Vein endothelial cell (primary cell): Measurements from ENCODE around the gene RCC1. TPM values are rescaled to one million over a fixed set of nuclear protein-coding genes. Genes with fewer than 3 reads are reported as not detected.

ENCODE experiments used
- small RNA-seq: library from RNA; depleted of rRNA; stranded (forward); fragments of <200 nt; gene quantifications from one replicate; pipeline ENCODE3, GENCODE V24; 2012
- total RNA-seq: library from RNA; depleted of rRNA; stranded (reverse); fragments of >200 nt; gene quantifications from 2 replicates; pipeline ENCODE4 v1.2.3, GENCODE V29; 2012

RCC1 gene
- 53.2 and 68.5 TPM in 2 replicates for total RNA-seq

DNA sequence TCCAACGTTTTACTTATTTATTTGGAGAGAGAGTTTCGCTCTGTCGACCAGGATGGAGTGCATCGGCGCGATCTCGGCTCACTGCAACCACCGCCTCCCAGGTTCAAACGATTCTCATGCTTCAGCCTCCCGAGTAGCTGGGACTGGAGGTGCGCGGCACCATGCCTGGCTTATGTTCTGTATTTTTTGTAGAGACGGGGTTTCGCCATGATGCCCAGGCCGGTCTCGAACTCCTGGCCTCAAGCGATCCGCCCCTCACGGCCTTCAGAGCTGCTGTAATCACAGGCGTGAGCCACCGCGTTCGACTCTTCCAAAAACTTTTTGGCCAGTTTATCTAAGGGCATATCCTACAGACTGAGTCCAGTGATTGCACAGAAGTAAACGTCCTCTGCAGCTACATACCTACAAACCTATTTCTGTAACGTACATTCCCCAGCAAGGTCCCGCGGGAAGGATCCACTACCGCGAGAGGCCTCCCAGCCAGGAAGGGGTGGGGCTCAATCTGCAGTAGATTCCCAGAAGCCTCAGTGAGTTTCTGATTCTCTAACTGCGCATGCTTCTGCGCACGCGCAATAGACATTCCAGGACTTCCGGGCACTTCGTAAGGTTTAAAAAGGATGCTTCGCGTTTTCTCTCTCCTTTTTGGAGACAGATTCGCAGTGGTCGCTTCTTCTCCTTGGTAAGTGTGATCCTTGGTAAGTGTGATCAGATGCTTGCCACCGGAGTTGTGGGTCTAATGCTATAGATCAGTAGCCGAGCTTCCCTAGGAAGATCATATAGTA lies at the start of gene RCC1:
TSS of gene RCC1 (plus strand) at position 638 of the 782 bp plus-strand sequence. CDS start 23,824 bp downstream, outside the sequence.

DNA sequence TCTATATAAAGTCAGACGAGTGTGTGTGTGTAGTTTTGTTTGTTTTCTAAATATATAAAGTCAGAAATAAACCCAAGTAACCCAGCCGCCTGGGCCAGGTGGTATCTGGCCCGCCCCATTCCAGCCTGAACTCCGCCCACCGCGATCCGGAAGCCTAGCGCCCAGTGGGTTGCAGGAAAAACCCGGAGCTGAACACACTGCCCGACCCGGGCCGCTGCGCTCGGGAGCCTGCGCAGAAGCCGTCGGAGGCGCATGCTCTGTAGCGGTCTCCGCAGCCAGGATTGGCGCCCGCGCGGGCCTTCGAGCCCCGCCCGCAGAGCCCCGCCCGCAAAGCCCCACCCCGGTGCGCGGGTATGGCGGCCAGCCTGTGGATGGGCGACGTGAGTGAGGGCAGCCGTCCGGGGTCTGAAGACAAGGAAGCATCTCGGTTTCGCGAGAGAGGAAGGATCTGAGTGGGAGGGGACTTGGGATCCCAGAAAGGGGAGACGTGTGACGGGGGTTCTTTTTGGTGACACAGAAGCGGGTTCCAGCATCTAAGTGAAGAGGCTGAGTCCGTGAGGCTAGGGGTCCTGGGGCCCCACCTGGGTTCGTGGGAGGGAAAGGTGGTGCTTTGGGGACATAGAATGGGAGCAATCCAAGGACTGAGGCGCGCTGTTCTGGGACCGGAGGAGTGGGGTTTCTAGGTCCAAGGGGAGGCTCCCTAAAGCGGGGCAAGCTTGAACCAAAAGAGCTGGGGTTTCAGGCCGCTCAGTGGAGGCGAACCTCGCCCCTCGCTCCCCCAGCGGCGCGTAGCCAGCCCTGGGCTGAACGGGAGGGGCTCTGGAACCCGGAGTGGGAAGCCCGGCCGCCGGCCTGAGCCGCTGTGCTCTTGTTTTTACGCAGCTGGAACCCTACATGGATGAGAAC lies 47.2 kb downstream of the RCC1 start, which contains the start of gene TRNAU1AP:
TSS of gene TRNAU1AP (plus strand) at position 328 of the 906 bp plus-strand sequence. CDS start at position 354, 26 bp downstream.

Small RNA genes within 50 kb of the gene (small RNA-seq; reads per million reads assigned to genes)
- gene RNU6ATAC27P (not detected), gene SNORA16A (not detected), gene SNORA44 (not detected), gene SNORA61 (not detected), gene SNORA73A (not detected), gene SNORA73B (5,064 reads per million, percentile 100 among the genes with 10 or more reads in this experiment), gene SNORD99 (930 reads per million, percentile 100 among the genes with 10 or more reads in this experiment)

Other genes starting within 250 kb of the RCC1 start
- 23.1 and 24.5 TPM in 2 replicates for gene SESN2, start 246.5 kb upstream of the RCC1 start, total RNA-seq
- 17.3 and 19.7 TPM in 2 replicates for gene MED18, start 177.0 kb upstream of the RCC1 start, total RNA-seq
- gene PHACTR4, start 136.3 kb upstream of the RCC1 start, total RNA-seq: 25.8 and 38.8 TPM in 2 replicates
- 28.9 and 37.6 TPM in 2 replicates for gene TRNAU1AP, start 47.0 kb downstream of the RCC1 start, total RNA-seq
- gene RAB42, start 86.2 kb downstream of the RCC1 start, total RNA-seq: 0.98 and 1.2 TPM in 2 replicates
- gene TAF12, start 137.0 kb downstream of the RCC1 start, total RNA-seq: 18.3 and 18.6 TPM in 2 replicates
- gene RNU11, start 142.6 kb downstream of the RCC1 start, total RNA-seq: not detected in 2 replicates
- gene GMEB1, start 162.7 kb downstream of the RCC1 start, total RNA-seq: 10.5 and 12.1 TPM in 2 replicates
- 132 and 134 TPM in 2 replicates for gene YTHDF2, start 230.9 kb downstream of the RCC1 start, total RNA-seq